ENCODE measurements around the gene UNC13A.

Gene UNC13A

GRCh38 chr19:17687857-17688784 is at the start of gene UNC13A:
TSS of gene UNC13A (minus strand) at chr19:17688354. CDS start at chr19:17688199, 155 bp downstream.
- Histone ChIP-seq H3K27ac (no peak within 1 kb of the TSS), H3K4me3 (peak within 1 kb of the TSS in 3 of 7 experiments; percentile 1 to 8 (median 3))

- Histone ChIP-seq H3K4me3 (no peak overlapping the region), H3K27ac (no peak overlapping the region)
Observed at GRCh38 chr19:17737690-17738153, 49.6 kb upstream of the UNC13A start.

- H3K27ac ChIP-seq = no peak overlapping the region
- no peak overlapping the region for H3K4me3 ChIP-seq
Observed at GRCh38 chr19:17735410-17735809, 47.3 kb upstream of the UNC13A start.

GRCh38 chr19:17734146-17734545 is 46.0 kb upstream of the UNC13A start:
- Histone ChIP-seq H3K4me3 (no peak overlapping the region), H3K27ac (no peak overlapping the region)

- Histone ChIP-seq H3K27ac (no peak overlapping the region), H3K4me3 (no peak overlapping the region)
Observed at GRCh38 chr19:17733127-17733526, 45.0 kb upstream of the UNC13A start.

- no peak overlapping the region for H3K27ac ChIP-seq
- H3K4me3 ChIP-seq = no peak overlapping the region
Observed at GRCh38 chr19:17727843-17728242, 39.7 kb upstream of the UNC13A start.

- Histone ChIP-seq H3K4me3 (no peak overlapping the region), H3K27ac (no peak overlapping the region)
Observed at GRCh38 chr19:17726964-17727773, 39.0 kb upstream of the UNC13A start.

- no peak overlapping the region for H3K27ac ChIP-seq
Observed at GRCh38 chr19:17726136-17726741, 38.1 kb upstream of the UNC13A start.

GRCh38 chr19:17725422-17726078 is 37.4 kb upstream of the UNC13A start:
- Histone ChIP-seq H3K4me3 (no peak overlapping the region), H3K27ac (no peak overlapping the region)

More at GRCh38 chr19:17726136-17726741, 38.1 kb upstream of the UNC13A start:
- H3K4me3 ChIP-seq = no peak overlapping the region

- no peak overlapping the region for H3K4me3 ChIP-seq
- no peak overlapping the region for H3K27ac ChIP-seq
Observed at GRCh38 chr19:17724655-17725054, 36.5 kb upstream of the UNC13A start.

GRCh38 chr19:17722655-17723240 is 34.6 kb upstream of the UNC13A start:
- H3K4me3 ChIP-seq = no peak overlapping the region
- peak overlapping the region in 1 of 21 experiments; percentile 86 for H3K27ac ChIP-seq

GRCh38 chr19:17721821-17722220 is 33.7 kb upstream of the UNC13A start:
- no peak overlapping the region for H3K4me3 ChIP-seq
- peak overlapping the region in 11 of 21 experiments; percentile 9 to 86 (median 46) for H3K27ac ChIP-seq

- Histone ChIP-seq H3K4me3 (peak overlapping the region in 4 of 7 experiments; percentile 68 to 87 (median 78)), H3K27ac (peak overlapping the region in 13 of 21 experiments; percentile 9 to 86 (median 46))
Observed at GRCh38 chr19:17721111-17721628, 33.0 kb upstream of the UNC13A start.

GRCh38 chr19:17720440-17720839 is 32.3 kb upstream of the UNC13A start:
- H3K4me3 ChIP-seq = peak overlapping the region; percentile 66 to 88 (median 78)
- peak overlapping the region in 13 of 21 experiments; percentile 7 to 86 (median 62) for H3K27ac ChIP-seq

- peak overlapping the region; percentile 66 to 88 (median 78) for H3K4me3 ChIP-seq
- peak overlapping the region in 20 of 21 experiments; percentile 38 to 86 (median 72) for H3K27ac ChIP-seq
Observed at GRCh38 chr19:17719730-17720400, 31.7 kb upstream of the UNC13A start.

- peak within 1 kb of the TSS in 20 of 21 experiments; percentile 38 to 86 (median 72) for H3K27ac ChIP-seq
- H3K4me3 ChIP-seq = peak within 1 kb of the TSS; percentile 66 to 88 (median 78)
Observed at GRCh38 chr19:17718947-17719711, 31.0 kb upstream of the UNC13A start, which contains the start of gene MAP1S. TSS of gene MAP1S (plus strand) at chr19:17719480. CDS start at chr19:17719503, 23 bp downstream.

- Histone ChIP-seq H3K4me3 (peak overlapping the region in 2 of 7 experiments; percentile 68 to 78), H3K27ac (peak overlapping the region in 1 of 21 experiments; percentile 79)
Observed at GRCh38 chr19:17718550-17718946, 30.4 kb upstream of the UNC13A start.
